ENCODE data around the gene FGFR2.

Gene FGFR2

DNA sequence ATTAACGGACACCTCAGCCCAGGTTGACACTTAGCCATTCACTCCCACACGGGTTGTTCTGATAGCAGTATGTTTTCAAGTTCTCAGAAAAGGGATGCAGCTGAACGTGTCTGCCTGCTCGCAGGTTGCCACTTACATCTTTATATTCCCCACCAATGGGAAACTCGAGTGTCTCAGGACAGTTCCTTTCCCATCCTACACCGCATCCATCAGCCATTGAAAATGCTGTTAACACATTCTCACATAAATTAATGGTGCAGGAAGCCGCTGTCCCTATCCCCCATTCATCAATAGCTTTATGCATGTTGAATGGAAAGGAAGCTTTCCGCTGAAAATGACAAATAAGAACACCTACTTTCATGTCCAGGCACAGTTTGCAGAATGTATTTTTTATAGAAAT lies 1.7 kb upstream of the FGFR2 start:
- Histone ChIP-seq H3K27me3 (replicated peaks in 2 of 5; ENCODE audit: control insufficient read depth in 4 of 5, insufficient read depth in 5 of 5, low read length in 4 of 5) (peaks cover 9 to 75% (median 34%) of the 10 kb centered on the region in 5 experiments), H3K36me3 (ENCODE audit: control insufficient read depth in 4 of 4, insufficient read depth in 4 of 4, low read length in 3 of 4) (no peaks in the 10 kb centered on the region), H3K4me3 (ENCODE audit: control insufficient read depth in 1 of 7, extremely low read depth in 1 of 7, insufficient read depth in 4 of 7, low read depth in 2 of 7, low read length in 6 of 7) (no peak overlapping the region), H3K4me1 (ENCODE audit: control extremely low read depth in 1 of 4, control insufficient read depth in 4 of 4, insufficient read depth in 4 of 4, low read length in 3 of 4) (peaks cover 0 to 30% (median 16%) of the 10 kb centered on the region in 4 experiments), H3K27ac (ENCODE audit: insufficient read depth in 1 of 2, low read depth in 1 of 2, low read length in 2 of 2, poor library complexity in 1 of 2, severe bottlenecking in 2 of 2) (no peak overlapping the region), H3K9me3 (ENCODE audit: control extremely low read depth in 1 of 5, control insufficient read depth in 4 of 5, insufficient read depth in 2 of 5, low read depth in 1 of 5, low read length in 4 of 5) (no peaks in the 10 kb centered on the region)
- POLR2A ChIA-PET = no interaction called here
- WGBS (ENCODE audit: insufficient coverage) = 8% methylated on average over 5 of the region's 8 CpGs
- CTCF ChIA-PET = no interaction called here
- peak in 1 of 3 donors; percentile 22 for DNase-seq

DNA sequence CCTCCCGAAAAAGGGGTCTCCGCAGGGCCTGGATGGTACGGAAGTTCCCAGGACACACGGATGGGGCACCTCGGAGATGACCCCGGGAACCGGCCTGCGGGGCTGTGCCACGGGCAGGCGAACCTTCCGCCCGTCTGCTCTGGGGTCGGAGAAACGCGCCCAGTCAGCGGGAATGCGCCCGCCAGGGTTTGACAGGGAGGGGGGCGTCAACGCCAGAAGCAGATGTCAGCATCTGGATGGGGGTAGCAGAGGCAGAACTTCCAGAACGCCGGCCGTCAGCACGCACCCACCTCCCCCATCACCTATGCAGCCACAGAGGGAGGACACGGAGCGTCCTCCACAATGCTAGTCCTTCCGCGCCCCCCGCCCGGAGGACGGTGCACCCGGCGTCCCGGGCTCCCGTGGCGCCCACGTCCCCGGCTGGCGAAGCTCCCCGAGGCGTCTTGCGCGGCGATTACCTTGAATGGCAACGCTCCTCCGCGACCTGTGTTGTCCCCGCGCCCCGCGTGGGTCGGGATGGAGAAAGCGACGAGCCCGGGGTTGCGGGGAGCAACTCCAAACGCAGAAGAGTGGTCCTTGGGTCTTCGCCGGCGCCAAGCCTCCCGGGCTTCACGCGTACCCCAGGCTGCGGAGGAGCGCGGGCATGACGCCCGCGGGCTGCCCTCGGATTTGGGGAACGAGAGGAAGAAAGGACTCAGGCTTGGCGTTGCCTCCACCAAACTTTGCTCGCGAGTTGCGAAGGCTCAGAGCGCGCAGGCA lies 561 bp downstream of the FGFR2 start:
- POLR2A ChIA-PET = no interaction called here
- Histone ChIP-seq H3K27me3 (replicated peaks in 2 of 5; ENCODE audit: control insufficient read depth in 4 of 5, insufficient read depth in 5 of 5, low read length in 4 of 5) (peaks cover 14 to 82% (median 42%) of the 10 kb centered on the region in 5 experiments), H3K9me3 (ENCODE audit: control extremely low read depth in 1 of 5, control insufficient read depth in 4 of 5, insufficient read depth in 2 of 5, low read depth in 1 of 5, low read length in 4 of 5) (no peaks in the 10 kb centered on the region), H3K36me3 (ENCODE audit: control insufficient read depth in 4 of 4, insufficient read depth in 4 of 4, low read length in 3 of 4) (no peaks in the 10 kb centered on the region), H3K4me1 (ENCODE audit: control extremely low read depth in 1 of 4, control insufficient read depth in 4 of 4, insufficient read depth in 4 of 4, low read length in 3 of 4) (peaks cover 0 to 30% (median 16%) of the 10 kb centered on the region in 4 experiments), H3K27ac (ENCODE audit: insufficient read depth in 1 of 2, low read depth in 1 of 2, low read length in 2 of 2, poor library complexity in 1 of 2, severe bottlenecking in 2 of 2) (no peak overlapping the region), H3K4me3 (ENCODE audit: control insufficient read depth in 1 of 7, extremely low read depth in 1 of 7, insufficient read depth in 4 of 7, low read depth in 2 of 7, low read length in 6 of 7) (peak overlapping the region; percentile 15 to 75 (median 47))
- CTCF ChIA-PET = no interaction called here
- under 1% methylated on average over 66 of the region's 77 CpGs for WGBS (ENCODE audit: insufficient coverage)
- DNase-seq = peak in 1 of 3 donors; percentile 39

- DNase-seq = peak in 2 of 3 donors; percentile 42 to 61
- CTCF ChIA-PET = no interaction called here
- peak overlapping the region in 6 of 7 experiments; percentile 15 to 75 (median 52) for H3K4me3 ChIP-seq (ENCODE audit: control insufficient read depth in 1 of 7, extremely low read depth in 1 of 7, insufficient read depth in 4 of 7, low read depth in 2 of 7, low read length in 6 of 7)
- no peak overlapping the region for H3K27ac ChIP-seq (ENCODE audit: insufficient read depth in 1 of 2, low read depth in 1 of 2, low read length in 2 of 2, poor library complexity in 1 of 2, severe bottlenecking in 2 of 2)
- WGBS (ENCODE audit: insufficient coverage) = 3% methylated on average over 45 of the region's 54 CpGs
- peaks cover 0 to 30% (median 16%) of the 10 kb centered on the region in 4 experiments for H3K4me1 ChIP-seq (ENCODE audit: control extremely low read depth in 1 of 4, control insufficient read depth in 4 of 4, insufficient read depth in 4 of 4, low read length in 3 of 4)
- H3K27me3 ChIP-seq (replicated peaks in 2 of 5; ENCODE audit: control insufficient read depth in 4 of 5, insufficient read depth in 5 of 5, low read length in 4 of 5) = peaks cover 14 to 80% (median 42%) of the 10 kb centered on the region in 5 experiments
- POLR2A ChIA-PET = no interaction called here
- no peaks in the 10 kb centered on the region for H3K9me3 ChIP-seq (ENCODE audit: control extremely low read depth in 1 of 5, control insufficient read depth in 4 of 5, insufficient read depth in 2 of 5, low read depth in 1 of 5, low read length in 4 of 5)
- no peaks in the 10 kb centered on the region for H3K36me3 ChIP-seq (ENCODE audit: control insufficient read depth in 4 of 4, insufficient read depth in 4 of 4, low read length in 3 of 4)
These were observed 1.3 kb downstream of the FGFR2 start for GRCh38 chr10:121596689-121597503.

GRCh38 chr10:121595806-121596688 lies 2.2 kb downstream of the FGFR2 start:
- ChIA-PET CTCF (interaction anchor here (1.7 kb wide), 1 partner anchor 13 kb away, joined by 6 read pairs; no protein-coding TSS in a partner anchor), POLR2A (no interaction called here)
- no peak for DNase-seq
- peaks cover 14 to 72% (median 39%) of the 10 kb centered on the region in 5 experiments for H3K27me3 ChIP-seq (replicated peaks in 2 of 5; ENCODE audit: control insufficient read depth in 4 of 5, insufficient read depth in 5 of 5, low read length in 4 of 5)
- WGBS (ENCODE audit: insufficient coverage) = 46% methylated on average over 24 of the region's 28 CpGs
- H3K9me3 ChIP-seq (ENCODE audit: control extremely low read depth in 1 of 5, control insufficient read depth in 4 of 5, insufficient read depth in 2 of 5, low read depth in 1 of 5, low read length in 4 of 5) = no peaks in the 10 kb centered on the region
- peak overlapping the region in 2 of 7 experiments; percentile 75 for H3K4me3 ChIP-seq (ENCODE audit: control insufficient read depth in 1 of 7, extremely low read depth in 1 of 7, insufficient read depth in 4 of 7, low read depth in 2 of 7, low read length in 6 of 7)
- H3K4me1 ChIP-seq (ENCODE audit: control extremely low read depth in 1 of 4, control insufficient read depth in 4 of 4, insufficient read depth in 4 of 4, low read length in 3 of 4) = peaks cover 0 to 30% (median 16%) of the 10 kb centered on the region in 4 experiments
- no peaks in the 10 kb centered on the region for H3K36me3 ChIP-seq (ENCODE audit: control insufficient read depth in 4 of 4, insufficient read depth in 4 of 4, low read length in 3 of 4)
- H3K27ac ChIP-seq (ENCODE audit: insufficient read depth in 1 of 2, low read depth in 1 of 2, low read length in 2 of 2, poor library complexity in 1 of 2, severe bottlenecking in 2 of 2) = no peak overlapping the region

DNA sequence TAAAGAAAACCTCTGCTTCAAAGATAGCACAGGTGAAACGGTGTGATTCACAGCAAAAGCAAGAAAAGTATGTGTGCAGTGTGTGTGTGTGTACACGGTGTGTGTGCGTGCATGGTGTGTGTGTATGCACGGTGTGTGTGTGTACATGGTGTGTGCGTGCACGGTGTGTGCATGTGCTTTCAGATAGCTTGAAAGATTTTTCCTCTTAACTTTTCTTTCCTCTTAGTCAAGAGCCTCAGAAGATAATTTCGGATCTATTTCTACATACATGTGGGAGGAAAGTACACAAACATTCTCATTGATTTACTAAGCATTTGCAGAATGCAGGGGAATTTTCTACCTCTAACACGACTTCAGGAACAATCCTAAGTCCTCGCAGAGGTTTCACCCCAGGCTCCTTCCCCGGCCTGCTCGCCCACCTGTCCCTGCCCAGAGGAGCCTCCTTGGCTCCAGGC lies 2.9 kb downstream of the FGFR2 start:
- H3K36me3 ChIP-seq (ENCODE audit: control insufficient read depth in 4 of 4, insufficient read depth in 4 of 4, low read length in 3 of 4) = no peaks in the 10 kb centered on the region
- POLR2A ChIA-PET = no interaction called here
- no peak overlapping the region for H3K27ac ChIP-seq (ENCODE audit: insufficient read depth in 1 of 2, low read depth in 1 of 2, low read length in 2 of 2, poor library complexity in 1 of 2, severe bottlenecking in 2 of 2)
- WGBS (ENCODE audit: insufficient coverage) = 92% methylated on average over 10 of the region's 11 CpGs
- peaks cover 14 to 65% (median 39%) of the 10 kb centered on the region in 5 experiments for H3K27me3 ChIP-seq (replicated peaks in 2 of 5; ENCODE audit: control insufficient read depth in 4 of 5, insufficient read depth in 5 of 5, low read length in 4 of 5)
- CTCF ChIA-PET = interaction anchor here (1.7 kb wide), 1 partner anchor 13 kb away, joined by 6 read pairs; no protein-coding TSS in a partner anchor
- no peaks in the 10 kb centered on the region for H3K9me3 ChIP-seq (ENCODE audit: control extremely low read depth in 1 of 5, control insufficient read depth in 4 of 5, insufficient read depth in 2 of 5, low read depth in 1 of 5, low read length in 4 of 5)
- no peak for DNase-seq
- H3K4me3 ChIP-seq (ENCODE audit: control insufficient read depth in 1 of 7, extremely low read depth in 1 of 7, insufficient read depth in 4 of 7, low read depth in 2 of 7, low read length in 6 of 7) = no peak overlapping the region
- peaks cover 0 to 33% (median 16%) of the 10 kb centered on the region in 4 experiments for H3K4me1 ChIP-seq (ENCODE audit: control extremely low read depth in 1 of 4, control insufficient read depth in 4 of 4, insufficient read depth in 4 of 4, low read length in 3 of 4)

- H3K9me3 ChIP-seq (ENCODE audit: control extremely low read depth in 1 of 5, control insufficient read depth in 4 of 5, insufficient read depth in 2 of 5, low read depth in 1 of 5, low read length in 4 of 5) = no peaks in the 10 kb centered on the region
- ChIA-PET CTCF (interaction anchor here (1.7 kb wide), 1 partner anchor 14 kb away, joined by 6 read pairs; no protein-coding TSS in a partner anchor), POLR2A (no interaction called here)
- peaks cover 0 to 28% (median 16%) of the 10 kb centered on the region in 4 experiments for H3K4me1 ChIP-seq (ENCODE audit: control extremely low read depth in 1 of 4, control insufficient read depth in 4 of 4, insufficient read depth in 4 of 4, low read length in 3 of 4)
- no peak for DNase-seq
- no peak overlapping the region for H3K4me3 ChIP-seq (ENCODE audit: control insufficient read depth in 1 of 7, extremely low read depth in 1 of 7, insufficient read depth in 4 of 7, low read depth in 2 of 7, low read length in 6 of 7)
- H3K27ac ChIP-seq (ENCODE audit: insufficient read depth in 1 of 2, low read depth in 1 of 2, low read length in 2 of 2, poor library complexity in 1 of 2, severe bottlenecking in 2 of 2) = no peak overlapping the region
- no peaks in the 10 kb centered on the region for H3K36me3 ChIP-seq (ENCODE audit: control insufficient read depth in 4 of 4, insufficient read depth in 4 of 4, low read length in 3 of 4)
- WGBS (ENCODE audit: insufficient coverage) = 100% methylated on average over 4 of the region's 5 CpGs
- peaks cover 11 to 59% (median 35%) of the 10 kb centered on the region in 5 experiments for H3K27me3 ChIP-seq (replicated peaks in 2 of 5; ENCODE audit: control insufficient read depth in 4 of 5, insufficient read depth in 5 of 5, low read length in 4 of 5)
These were observed 3.5 kb downstream of the FGFR2 start for GRCh38 chr10:121594623-121595350.
